Suprapubic skin (tissue), 4 donors: ENCODE data around the gene ATP13A3. TPM values are rescaled to one million over a fixed set of nuclear protein-coding genes. Genes with fewer than 3 reads are reported as not detected.

Experiments used
- DNase-seq, 2 donors: peaks; one replicate each; pipeline ENCODE4 v3.0.0-alpha.2; 2019; ENCODE audit warnings: low spot score in 2 of 2
- H3K27ac ChIP-seq: fragments of 200-600 bp; sonication (generic); one replicate; pipeline ENCODE4 v1.5.1; 2019
- H3K27me3 ChIP-seq: fragments of 200-600 bp; sonication (generic); one replicate; pipeline ENCODE4 v1.5.1; 2019
- H3K36me3 ChIP-seq: fragments of 200-600 bp; sonication (generic); one replicate; pipeline ENCODE4 v1.5.1; 2019
- H3K4me1 ChIP-seq: fragments of 200-600 bp; sonication (generic); one replicate; pipeline ENCODE4 v1.5.1; 2019
- H3K4me3 ChIP-seq: fragments of 200-600 bp; sonication (generic); one replicate; pipeline ENCODE4 v1.5.1; 2019; ENCODE audit warnings: mild to moderate bottlenecking
- H3K9me3 ChIP-seq: fragments of 200-600 bp; sonication (generic); one replicate; pipeline ENCODE4 v1.5.1; 2019
- EP300 ChIP-seq: sonication (generic); formaldehyde crosslinking; IDR thresholded peaks from one replicate; pipeline ENCODE4 v1.6.1; 2017; ENCODE audit warnings: antibody characterized with exemption
- POLR2A ChIP-seq, 2 donors: fragments of 450-650 bp; IDR thresholded peaks; one replicate each; pipeline ENCODE4 v1.6.1; 2017; ENCODE audit warnings: antibody characterized with exemption in 2 of 2, mild to moderate bottlenecking in 2 of 2, moderate library complexity in 2 of 2
- POLR2AphosphoS5 ChIP-seq, 3 donors: sonication (generic); formaldehyde crosslinking; IDR thresholded peaks; one replicate each; pipeline ENCODE4 v1.6.1; 2017; ENCODE audit warnings: antibody characterized with exemption in 3 of 3
- WGBS: methylation state at CpG from one replicate; pipeline ENCODE4 v1.1.5; 2018; 5-methylcytosine and 5-hydroxymethylcytosine counted together
- total RNA-seq, 4 donors: library from RNA; depleted of rRNA; stranded (reverse); fragments of >200 nt; gene quantifications; one replicate each; pipeline ENCODE4 v1.1.0, GENCODE V29; 2016
- TF ChIP-seq, protein P1 (sequence below), 2 donors: fragments of 200-600 bp in 1 of 2; fragments of 450-650 bp in 1 of 2; sonication (generic) in 1 of 2; IDR thresholded peaks; one replicate each; pipeline ENCODE4 v1.5.1; 2016 to 2019; ENCODE audit warnings: antibody characterized with exemption in 2 of 2, mild to moderate bottlenecking in 1 of 2, moderate library complexity in 1 of 2

The ATP13A3 gene
- total RNA-seq, 4 donors from 2014 or later, result 49.3 to 76.0 (median 64.0) TPM

DNA sequence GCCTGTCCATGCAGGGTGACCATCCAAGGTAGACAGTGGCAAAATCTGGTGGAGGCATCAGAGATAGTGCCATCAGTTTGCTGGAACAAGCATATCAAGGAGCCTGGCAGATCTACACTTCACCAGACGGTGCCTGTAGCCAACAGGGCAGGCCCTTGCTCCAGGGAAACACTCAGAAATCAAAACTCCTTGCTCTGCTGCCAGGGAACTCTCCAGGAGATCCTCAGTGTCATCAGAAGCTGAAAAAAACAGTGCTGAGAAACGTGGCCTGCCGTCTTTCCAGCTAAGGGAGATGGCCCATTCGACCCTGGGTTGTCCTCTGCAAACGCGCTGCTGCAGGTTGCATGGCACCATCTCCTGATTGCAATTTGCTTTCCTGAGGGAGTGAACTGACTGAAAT lies 30.5 kb upstream of the ATP13A3 start:
- Histone ChIP-seq H3K4me1 (no peaks in the 10 kb centered on the region), H3K27ac (no peak overlapping the region), H3K9me3 (no peaks in the 10 kb centered on the region), H3K4me3 (no peak overlapping the region), H3K36me3 (no peaks in the 10 kb centered on the region), H3K27me3 (no peaks in the 10 kb centered on the region)
- TF ChIP-seq POLR2AphosphoS5 (IDR thresholded peaks at IDR 0.05), result no peak
- no peak for TF ChIP-seq EP300
- TF ChIP-seq POLR2A (IDR thresholded peaks at IDR 0.05), result no peak
- TF ChIP-seq, protein P1, sequence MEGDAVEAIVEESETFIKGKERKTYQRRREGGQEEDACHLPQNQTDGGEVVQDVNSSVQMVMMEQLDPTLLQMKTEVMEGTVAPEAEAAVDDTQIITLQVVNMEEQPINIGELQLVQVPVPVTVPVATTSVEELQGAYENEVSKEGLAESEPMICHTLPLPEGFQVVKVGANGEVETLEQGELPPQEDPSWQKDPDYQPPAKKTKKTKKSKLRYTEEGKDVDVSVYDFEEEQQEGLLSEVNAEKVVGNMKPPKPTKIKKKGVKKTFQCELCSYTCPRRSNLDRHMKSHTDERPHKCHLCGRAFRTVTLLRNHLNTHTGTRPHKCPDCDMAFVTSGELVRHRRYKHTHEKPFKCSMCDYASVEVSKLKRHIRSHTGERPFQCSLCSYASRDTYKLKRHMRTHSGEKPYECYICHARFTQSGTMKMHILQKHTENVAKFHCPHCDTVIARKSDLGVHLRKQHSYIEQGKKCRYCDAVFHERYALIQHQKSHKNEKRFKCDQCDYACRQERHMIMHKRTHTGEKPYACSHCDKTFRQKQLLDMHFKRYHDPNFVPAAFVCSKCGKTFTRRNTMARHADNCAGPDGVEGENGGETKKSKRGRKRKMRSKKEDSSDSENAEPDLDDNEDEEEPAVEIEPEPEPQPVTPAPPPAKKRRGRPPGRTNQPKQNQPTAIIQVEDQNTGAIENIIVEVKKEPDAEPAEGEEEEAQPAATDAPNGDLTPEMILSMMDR (IDR thresholded peaks at IDR 0.05), result no peak
- WGBS, result 40% methylated on average over 6 of the region's 6 CpGs
- DNase-seq, result no peak

DNA sequence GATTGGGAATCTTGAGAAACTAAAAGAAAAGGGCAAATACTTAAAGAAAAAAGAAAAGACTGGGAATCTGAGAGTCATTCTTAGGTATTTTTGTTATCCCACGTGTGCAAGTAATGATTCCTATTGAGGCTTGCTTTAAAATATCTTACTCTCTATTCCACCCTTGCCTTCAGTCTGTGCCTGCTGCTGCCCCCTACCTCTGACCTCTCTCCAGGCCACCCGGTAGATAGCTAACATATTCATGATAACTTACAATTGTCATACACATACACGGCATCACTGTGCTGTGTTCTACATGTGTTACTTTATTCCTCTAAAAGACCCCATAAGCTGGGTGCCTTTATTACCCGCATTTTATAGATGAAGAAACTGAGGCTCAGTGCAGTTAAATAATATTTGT lies 27.8 kb upstream of the ATP13A3 start:
- Histone ChIP-seq H3K27ac (no peak overlapping the region), H3K4me1 (no peaks in the 10 kb centered on the region), H3K4me3 (no peak overlapping the region), H3K27me3 (no peaks in the 10 kb centered on the region), H3K36me3 (no peaks in the 10 kb centered on the region), H3K9me3 (no peaks in the 10 kb centered on the region)
- WGBS, result 57% methylated on average over 4 of the region's 4 CpGs
- DNase-seq, result no peak
- TF ChIP-seq, protein P1 (IDR thresholded peaks at IDR 0.05), result no peak

DNA sequence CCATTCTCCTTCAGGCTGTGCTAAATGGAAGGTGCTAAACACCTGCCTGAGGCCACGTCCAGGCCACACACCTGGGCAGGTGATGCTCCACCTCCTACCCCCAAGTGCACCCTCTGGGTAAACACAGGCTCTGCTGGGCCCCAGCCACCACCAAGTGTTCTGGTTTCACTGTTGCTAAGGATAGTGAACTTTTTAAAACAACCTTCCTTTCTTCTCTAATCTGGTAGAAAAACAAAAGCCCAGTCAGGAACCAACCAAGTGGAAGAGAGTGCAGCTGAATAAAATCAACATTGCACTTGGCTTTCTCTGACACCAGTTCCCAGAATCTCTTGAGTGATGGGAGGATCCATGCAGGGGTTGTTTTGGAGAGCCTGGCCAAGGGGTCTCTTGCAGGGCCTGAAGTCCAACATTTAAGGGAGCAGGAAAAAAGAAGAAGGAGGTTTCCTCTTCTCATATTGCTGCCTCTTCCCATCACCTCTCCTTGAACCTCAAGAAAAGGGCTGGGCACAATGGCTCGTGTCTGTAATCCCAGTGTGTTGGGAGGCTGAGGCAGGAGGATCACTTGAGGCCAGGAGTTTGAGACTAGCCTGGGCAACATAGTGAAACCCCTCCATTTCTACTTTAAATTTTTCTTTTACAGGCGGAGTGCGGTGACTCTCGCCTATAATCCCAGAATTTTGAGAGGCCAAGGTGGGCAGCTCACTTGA lies 26.2 kb upstream of the ATP13A3 start:
- no peaks in the 10 kb centered on the region for H3K9me3 ChIP-seq
- no peaks in the 10 kb centered on the region for H3K4me1 ChIP-seq
- H3K27me3 ChIP-seq, result no peaks in the 10 kb centered on the region
- DNase-seq, result no peak
- no peak overlapping the region for H3K4me3 ChIP-seq
- 80% methylated on average over 5 of the region's 5 CpGs for WGBS
- TF ChIP-seq, protein P1 (IDR thresholded peaks at IDR 0.05), result no peak
- TF ChIP-seq POLR2A (IDR thresholded peaks at IDR 0.05), result no peak
- no peak overlapping the region for H3K27ac ChIP-seq
- no peaks in the 10 kb centered on the region for H3K36me3 ChIP-seq

DNA sequence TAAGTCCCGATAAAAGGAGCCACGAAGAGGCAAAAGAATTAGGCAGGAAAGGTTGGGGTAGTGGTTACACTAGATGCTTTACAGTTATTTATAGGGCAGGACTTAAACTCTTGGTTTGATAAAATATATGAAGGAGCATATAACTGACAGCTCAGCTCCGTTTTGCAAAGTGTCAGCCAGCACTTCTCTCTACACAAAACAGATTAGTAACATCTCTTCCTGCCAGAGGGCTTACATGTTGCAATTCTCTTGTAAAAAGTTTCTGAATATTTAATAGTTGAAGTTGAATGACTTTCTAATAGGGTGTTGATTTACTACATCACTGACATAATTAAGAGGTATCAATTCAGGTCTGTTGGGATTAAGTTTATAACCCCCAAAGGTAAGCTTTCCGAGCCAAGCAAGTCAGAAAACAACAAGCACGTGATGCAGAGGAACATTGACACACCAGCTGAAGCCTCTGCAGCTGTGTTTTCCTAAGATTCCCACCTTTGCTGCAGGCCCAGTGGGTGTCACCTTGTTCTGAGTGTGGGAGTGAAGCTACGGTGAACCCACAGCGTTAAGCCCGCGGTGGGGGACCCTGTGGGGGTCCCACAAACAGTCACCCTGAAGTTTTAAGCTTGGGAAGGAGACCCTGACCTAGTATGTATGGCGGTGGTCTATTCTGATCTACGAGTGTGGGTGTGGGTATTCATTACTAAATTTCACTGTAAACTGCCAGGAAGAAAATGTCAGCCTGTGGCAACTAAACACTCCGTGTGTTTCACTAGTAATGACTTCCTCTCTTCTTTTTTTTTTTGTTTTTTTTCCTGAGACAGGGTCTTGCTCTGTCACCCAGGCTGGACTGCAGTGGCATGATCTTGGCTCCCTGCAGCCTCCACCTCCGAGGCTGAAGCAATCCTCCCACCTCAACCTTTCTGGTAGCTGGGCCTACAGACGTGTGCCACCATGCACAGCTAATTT lies 22.0 kb upstream of the ATP13A3 start:
- DNase-seq, result no peak
- TF ChIP-seq, protein P1 (IDR thresholded peaks at IDR 0.05), result no peak
- TF ChIP-seq EP300, result no peak
- TF ChIP-seq POLR2A (IDR thresholded peaks at IDR 0.05), result no peak
- TF ChIP-seq POLR2AphosphoS5 (IDR thresholded peaks at IDR 0.05), result no peak
- no peaks in the 10 kb centered on the region for H3K27me3 ChIP-seq
- H3K4me3 ChIP-seq, result no peak overlapping the region
- H3K4me1 ChIP-seq, result no peaks in the 10 kb centered on the region
- H3K36me3 ChIP-seq, result no peaks in the 10 kb centered on the region
- 53% methylated on average over 14 of the region's 14 CpGs for WGBS
- no peaks in the 10 kb centered on the region for H3K9me3 ChIP-seq
- H3K27ac ChIP-seq, result no peak overlapping the region

DNA sequence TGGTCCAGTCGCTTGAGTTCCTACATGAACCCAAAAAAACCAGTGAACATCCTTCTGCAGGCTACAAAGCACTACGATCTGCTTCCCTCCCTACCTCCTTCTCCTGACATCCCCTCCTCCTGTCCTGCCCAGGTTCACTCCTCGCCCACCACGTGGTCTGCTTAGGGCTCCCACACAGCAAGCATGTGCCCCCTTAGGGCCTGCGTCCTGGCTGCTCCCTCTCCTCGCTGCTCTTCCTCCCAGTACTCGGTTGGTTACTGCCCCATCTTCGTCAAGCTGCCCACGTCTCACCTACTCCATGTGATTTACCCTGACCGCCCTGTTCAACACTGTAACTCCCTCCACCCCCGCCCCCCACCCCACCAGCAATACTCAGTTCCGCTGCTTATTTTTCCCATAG lies 20.8 kb upstream of the ATP13A3 start:
- H3K36me3 ChIP-seq, result no peaks in the 10 kb centered on the region
- TF ChIP-seq EP300 (no peak), POLR2AphosphoS5 (IDR thresholded peaks at IDR 0.05) (no peak), POLR2A (IDR thresholded peaks at IDR 0.05) (no peak)
- TF ChIP-seq, protein P1 (IDR thresholded peaks at IDR 0.05), result no peak
- no peaks in the 10 kb centered on the region for H3K27me3 ChIP-seq
- DNase-seq, result no peak
- no peaks in the 10 kb centered on the region for H3K4me1 ChIP-seq
- WGBS, result 88% methylated on average over 12 of the region's 12 CpGs
- H3K27ac ChIP-seq, result no peak overlapping the region
- no peaks in the 10 kb centered on the region for H3K9me3 ChIP-seq
- H3K4me3 ChIP-seq, result no peak overlapping the region
